OCI-LY3 (cell line): Measurements from ENCODE around the gene MTHFD1L.

Experiments
- H2AFZ ChIP-seq: fragments of 200-600, 300-600 bp; shearing (Covaris generic); 2 replicates; pipeline ENCODE4 v1.6.0; 2014; ENCODE audit warnings: antibody characterized with exemption, low read depth, low read length
- H3K27ac ChIP-seq: fragments of 200-600, 300-600 bp; sonication (generic); 2 replicates; pipeline ENCODE4 v1.5.1; 2014; ENCODE audit warnings: mild to moderate bottlenecking, low read length, moderate library complexity, mixed read lengths
- H3K27me3 ChIP-seq: fragments of 200-600, 300-600 bp; sonication (generic); 2 replicates; pipeline ENCODE4 v1.6.1; 2014; ENCODE audit warnings: low read depth, low read length, mixed read lengths
- H3K36me3 ChIP-seq: fragments of 200-600, 300-600 bp; sonication (generic); replicated peaks from 2 replicates; pipeline ENCODE3; 2014; ENCODE audit warnings: low read depth, low read length, mixed read lengths
- H3K4me1 ChIP-seq: fragments of 300-600, 200-600 bp; sonication (generic); 2 replicates; pipeline ENCODE4 v1.6.1; 2014; ENCODE audit warnings: low read length, mixed read lengths
- H3K4me2 ChIP-seq: fragments of 200-600, 300-600 bp; sonication (generic); 2 replicates; pipeline ENCODE4 v1.6.1; 2014; ENCODE audit warnings: low read length, mixed read lengths
- H3K4me3 ChIP-seq: fragments of 300-600, 200-600 bp; sonication (generic); 2 replicates; pipeline ENCODE4 v1.5.1; 2014; ENCODE audit warnings: antibody characterized with exemption, mild to moderate bottlenecking, low read length, moderate library complexity
- H3K79me2 ChIP-seq: fragments of 300-600, 200-600 bp; shearing (Covaris generic); 2 replicates; pipeline ENCODE4 v1.6.1; 2014; ENCODE audit warnings: mild to moderate bottlenecking, low read length, mixed read lengths
- H3K9ac ChIP-seq: fragments of 300-600, 200-600 bp; shearing (Covaris generic); 2 replicates; pipeline ENCODE4 v1.6.0; 2014; ENCODE audit warnings: mild to moderate bottlenecking, low read length, moderate library complexity
- H3K9me3 ChIP-seq: fragments of 200-600, 300-600 bp; shearing (Covaris generic); 2 replicates; pipeline ENCODE4 v1.6.1; 2014; ENCODE audit warnings: low read length, mixed read lengths; ENCODE audit not compliant: insufficient read depth
- H4K20me1 ChIP-seq: fragments of 200-600, 300-600 bp; sonication (generic); 2 replicates; pipeline ENCODE4 v1.6.1; 2016; ENCODE audit warnings: low read length, mixed read lengths; ENCODE audit not compliant: insufficient read depth
- EZH2phosphoT487 ChIP-seq: fragments of 200-600 bp; shearing (Covaris generic); IDR thresholded peaks from 2 replicates; pipeline ENCODE4 v1.6.1; 2018; ENCODE audit warnings: antibody characterized with exemption, mixed run types, low read depth
- TF ChIP-seq, protein P1 (sequence below): fragments of 200-600, 300-600 bp; sonication (generic); IDR thresholded peaks from 2 replicates; pipeline ENCODE4 v1.5.1; 2014; ENCODE audit warnings: antibody characterized with exemption, low read length, low read depth

The MTHFD1L gene

DNA sequence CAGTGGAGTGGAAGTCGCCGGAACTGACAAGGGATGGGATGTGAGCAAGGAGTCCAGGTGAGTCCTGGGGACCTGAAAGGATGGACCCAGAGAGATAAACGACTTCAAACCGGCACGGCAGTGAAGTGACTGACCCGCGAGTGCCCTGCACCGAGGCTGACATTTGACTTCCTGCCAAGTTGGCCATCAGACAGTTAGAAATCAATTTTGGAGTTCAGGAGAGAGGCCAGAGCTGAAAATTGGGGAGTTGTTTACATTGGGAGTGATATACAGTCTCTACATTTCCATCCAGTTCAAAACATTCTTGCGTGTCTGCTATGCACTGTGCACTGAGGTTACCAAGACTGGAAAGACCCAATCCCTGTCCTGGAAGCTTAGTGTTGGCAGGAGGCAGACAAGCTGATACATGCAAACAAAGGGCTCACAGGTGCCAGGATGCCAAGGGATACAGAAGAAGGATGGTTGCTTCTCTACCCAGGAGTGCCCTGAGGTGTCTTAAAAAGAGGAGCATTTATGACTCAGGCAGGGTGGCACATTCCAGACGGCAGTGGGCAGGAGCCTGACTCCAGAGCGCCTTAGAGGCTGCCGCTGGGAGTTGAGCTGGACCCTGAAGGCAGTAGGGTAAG lies 186.6 kb downstream of the MTHFD1L start:
- TF ChIP-seq, protein P1, sequence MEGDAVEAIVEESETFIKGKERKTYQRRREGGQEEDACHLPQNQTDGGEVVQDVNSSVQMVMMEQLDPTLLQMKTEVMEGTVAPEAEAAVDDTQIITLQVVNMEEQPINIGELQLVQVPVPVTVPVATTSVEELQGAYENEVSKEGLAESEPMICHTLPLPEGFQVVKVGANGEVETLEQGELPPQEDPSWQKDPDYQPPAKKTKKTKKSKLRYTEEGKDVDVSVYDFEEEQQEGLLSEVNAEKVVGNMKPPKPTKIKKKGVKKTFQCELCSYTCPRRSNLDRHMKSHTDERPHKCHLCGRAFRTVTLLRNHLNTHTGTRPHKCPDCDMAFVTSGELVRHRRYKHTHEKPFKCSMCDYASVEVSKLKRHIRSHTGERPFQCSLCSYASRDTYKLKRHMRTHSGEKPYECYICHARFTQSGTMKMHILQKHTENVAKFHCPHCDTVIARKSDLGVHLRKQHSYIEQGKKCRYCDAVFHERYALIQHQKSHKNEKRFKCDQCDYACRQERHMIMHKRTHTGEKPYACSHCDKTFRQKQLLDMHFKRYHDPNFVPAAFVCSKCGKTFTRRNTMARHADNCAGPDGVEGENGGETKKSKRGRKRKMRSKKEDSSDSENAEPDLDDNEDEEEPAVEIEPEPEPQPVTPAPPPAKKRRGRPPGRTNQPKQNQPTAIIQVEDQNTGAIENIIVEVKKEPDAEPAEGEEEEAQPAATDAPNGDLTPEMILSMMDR = no peak
- Histone ChIP-seq H3K27me3 (no peaks in the 10 kb centered on the region), H3K9ac (no peak overlapping the region), H3K9me3 (no peaks in the 10 kb centered on the region), H3K4me2 (no peak overlapping the region), H3K4me1 (no peaks in the 10 kb centered on the region), H3K79me2 (no peaks in the 10 kb centered on the region), H3K27ac (no peak overlapping the region), H3K36me3 (no peaks in the 10 kb centered on the region), H4K20me1 (no peaks in the 10 kb centered on the region), H2AFZ (no peak overlapping the region), H3K4me3 (no peak overlapping the region)

DNA sequence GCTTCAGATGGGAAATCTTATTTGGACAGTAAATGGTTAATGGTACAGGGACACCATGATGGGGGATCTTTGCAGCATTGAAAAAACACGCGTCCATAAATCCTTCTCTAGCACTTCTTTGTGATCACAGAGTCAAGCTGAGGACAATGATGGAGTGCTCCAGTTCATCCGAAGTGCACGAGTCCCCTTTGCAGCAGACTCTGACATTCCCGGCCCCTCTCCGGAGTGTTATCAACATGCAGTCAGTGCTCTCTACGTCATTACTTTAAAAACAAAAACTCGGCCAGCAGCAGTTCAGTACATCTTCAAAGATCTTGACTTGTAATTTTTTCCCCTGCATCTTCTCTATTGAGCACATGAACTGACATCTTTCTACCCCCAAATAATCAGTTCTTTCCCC lies 188.8 kb downstream of the MTHFD1L start:
- Histone ChIP-seq H3K27me3 (no peaks in the 10 kb centered on the region), H4K20me1 (no peaks in the 10 kb centered on the region), H3K9ac (no peak overlapping the region), H3K4me2 (no peak overlapping the region), H3K4me3 (no peak overlapping the region), H3K79me2 (no peaks in the 10 kb centered on the region), H3K36me3 (no peaks in the 10 kb centered on the region), H3K27ac (no peak overlapping the region), H2AFZ (no peak overlapping the region), H3K9me3 (no peaks in the 10 kb centered on the region), H3K4me1 (no peaks in the 10 kb centered on the region)
- TF ChIP-seq, protein P1 = no peak
- TF ChIP-seq EZH2phosphoT487 = no peak

DNA sequence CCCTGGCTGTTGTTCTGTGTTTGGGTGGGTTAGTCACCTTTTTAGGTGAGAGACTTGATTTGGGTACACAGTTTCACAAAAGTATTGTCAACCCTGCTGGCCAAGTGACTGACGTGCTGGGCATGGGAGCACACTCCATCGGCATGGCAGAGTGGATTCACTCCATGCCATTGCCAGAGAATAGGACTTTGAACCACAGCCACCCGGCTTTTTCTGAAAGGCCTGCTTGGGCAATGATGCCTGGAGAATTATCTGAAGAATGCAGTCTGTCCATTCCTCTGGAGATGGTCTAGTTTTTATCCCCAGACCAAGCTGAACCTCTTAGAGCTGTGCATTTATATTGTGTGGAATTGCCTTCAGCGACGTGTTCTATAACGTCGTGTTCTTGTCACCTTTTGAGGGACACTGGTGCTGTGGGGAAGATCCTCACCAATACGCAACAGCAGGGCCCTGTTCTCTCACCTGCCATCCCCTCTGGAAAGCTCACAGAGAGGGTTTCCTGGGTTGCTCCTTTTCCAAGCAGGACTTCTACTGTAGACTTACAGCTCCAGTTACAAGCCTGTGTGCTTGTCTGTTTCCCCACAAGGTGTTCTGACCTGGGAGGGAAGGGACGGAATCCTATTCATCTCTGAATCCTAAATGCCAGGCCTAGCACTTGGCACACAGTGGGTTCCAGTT lies 190.9 kb downstream of the MTHFD1L start:
- Histone ChIP-seq H3K27me3 (no peaks in the 10 kb centered on the region), H2AFZ (no peak overlapping the region), H3K36me3 (no peaks in the 10 kb centered on the region), H3K4me3 (no peak overlapping the region), H3K79me2 (no peaks in the 10 kb centered on the region), H3K4me2 (no peak overlapping the region), H4K20me1 (no peaks in the 10 kb centered on the region), H3K4me1 (no peaks in the 10 kb centered on the region), H3K9me3 (no peaks in the 10 kb centered on the region), H3K9ac (no peak overlapping the region), H3K27ac (no peak overlapping the region)
- TF ChIP-seq, protein P1 = no peak
- no peak for TF ChIP-seq EZH2phosphoT487

DNA sequence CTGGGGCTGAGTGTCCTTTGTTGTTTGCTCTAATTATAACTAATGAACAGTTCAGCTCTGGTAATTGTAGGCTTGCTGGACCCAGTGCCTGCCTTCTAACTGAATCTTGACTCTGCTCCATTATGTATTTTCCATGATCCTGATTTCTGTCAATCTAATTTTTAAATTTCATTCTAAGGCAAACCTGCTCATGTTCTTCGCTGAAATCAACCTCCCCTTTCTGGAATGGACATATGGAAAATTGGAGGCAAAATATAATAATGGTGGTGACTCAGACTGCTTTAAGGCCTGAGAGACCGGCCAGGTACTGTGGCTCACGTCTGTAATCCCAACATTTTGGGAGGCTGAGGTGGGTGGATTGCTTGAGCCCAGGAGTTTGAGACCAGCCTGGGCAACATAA lies 191.6 kb downstream of the MTHFD1L start:
- TF ChIP-seq EZH2phosphoT487 = no peak
- TF ChIP-seq, protein P1 = no peak
- H3K9me3 ChIP-seq = no peaks in the 10 kb centered on the region
- H3K4me3 ChIP-seq = no peak overlapping the region
- H3K4me2 ChIP-seq = no peak overlapping the region
- H3K9ac ChIP-seq = no peak overlapping the region
- no peak overlapping the region for H2AFZ ChIP-seq
- no peaks in the 10 kb centered on the region for H3K79me2 ChIP-seq
- no peaks in the 10 kb centered on the region for H3K36me3 ChIP-seq
- no peak overlapping the region for H3K27ac ChIP-seq
- H4K20me1 ChIP-seq = no peaks in the 10 kb centered on the region
- no peaks in the 10 kb centered on the region for H3K27me3 ChIP-seq
- H3K4me1 ChIP-seq = no peaks in the 10 kb centered on the region
